GM21526 (cell line): ENCODE measurements around the gene UNC80.
A peak's percentile ranks its signal among the peaks of the same experiment; 100 is the strongest.

ENCODE experiments used
- ATAC-seq: cut with Tn5 transposase; IDR thresholded peaks from one replicate; pipeline ENCODE4 v1.9.1; 2021; ENCODE audit warnings: moderate library complexity; ENCODE audit not compliant: unreplicated experiment, low FRiP score

Gene UNC80

GRCh38 chr2:209908511-209908910 is 136.9 kb downstream of the UNC80 start:
- no peak for ATAC-seq

- no peak for ATAC-seq
Measured at GRCh38 chr2:209911486-209911885, 139.9 kb downstream of the UNC80 start.

DNA sequence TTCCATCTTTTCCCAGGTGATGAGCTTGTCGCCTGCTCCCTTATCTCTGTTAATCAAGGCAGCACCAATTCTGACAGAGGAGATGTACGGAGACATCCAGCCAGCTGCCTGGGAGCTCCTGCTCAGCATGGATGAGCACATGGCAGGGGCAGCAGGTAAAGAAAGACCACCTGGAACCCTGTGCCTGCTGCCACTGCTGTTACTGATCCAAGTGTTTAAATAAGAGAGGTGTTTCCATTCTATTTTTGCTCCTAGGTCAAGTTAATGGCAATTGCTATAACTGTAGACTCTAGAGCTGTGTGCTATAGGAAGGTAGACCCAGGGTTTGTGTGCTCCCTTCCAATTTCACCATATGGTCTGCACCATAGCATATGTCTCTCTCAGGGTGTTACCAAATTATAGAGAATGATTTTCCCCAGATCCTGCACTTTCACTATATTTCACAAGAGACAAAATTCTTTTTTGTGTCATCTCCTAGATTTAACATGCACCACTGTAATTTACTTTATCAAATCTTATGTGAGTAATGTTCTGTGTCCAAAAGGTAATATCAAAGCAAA is 142.2 kb downstream of the UNC80 start:
- ATAC-seq: no peak

- ATAC-seq: no peak
Measured at GRCh38 chr2:209917154-209917771, 145.6 kb downstream of the UNC80 start.

GRCh38 chr2:209918251-209918650 is 146.6 kb downstream of the UNC80 start:
- ATAC-seq: no peak

DNA sequence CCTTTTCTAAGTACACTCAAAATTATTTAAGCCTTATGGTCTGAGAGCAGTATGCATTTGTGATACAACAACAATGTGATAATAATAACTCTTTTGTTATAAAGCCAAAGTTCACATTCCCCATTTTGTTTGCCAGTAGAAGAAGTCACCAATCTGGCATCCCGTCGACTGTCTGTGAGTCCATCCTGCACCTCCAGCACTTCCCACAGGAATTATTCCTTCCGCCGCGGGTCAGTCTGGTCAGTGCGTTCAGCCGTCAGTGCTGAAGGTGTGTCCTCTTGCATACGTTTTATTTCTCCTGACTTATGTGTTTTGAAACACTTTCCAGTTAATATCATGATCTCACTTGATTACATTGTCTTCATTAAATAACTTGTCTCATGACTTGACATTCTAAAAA is 150.5 kb downstream of the UNC80 start:
- ATAC-seq: no peak

DNA sequence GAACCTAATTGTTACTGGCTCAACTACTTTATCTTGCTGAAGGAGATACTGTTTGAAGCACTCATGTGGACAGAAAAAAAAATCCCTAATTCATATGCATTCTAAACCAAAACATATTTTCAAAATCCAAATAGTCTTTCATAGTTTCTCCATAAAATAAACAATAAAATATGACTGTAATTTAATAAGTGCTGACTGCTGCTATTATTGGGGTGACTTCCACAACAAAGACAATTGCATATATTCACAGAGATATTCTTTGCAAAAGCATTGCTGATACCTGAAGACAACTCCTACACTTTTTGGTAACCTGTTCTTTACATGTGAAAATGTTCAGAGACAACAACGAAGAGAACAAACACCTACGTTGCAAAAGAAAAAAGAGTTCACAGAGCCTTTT is 157.7 kb downstream of the UNC80 start:
- ATAC-seq: no peak

DNA sequence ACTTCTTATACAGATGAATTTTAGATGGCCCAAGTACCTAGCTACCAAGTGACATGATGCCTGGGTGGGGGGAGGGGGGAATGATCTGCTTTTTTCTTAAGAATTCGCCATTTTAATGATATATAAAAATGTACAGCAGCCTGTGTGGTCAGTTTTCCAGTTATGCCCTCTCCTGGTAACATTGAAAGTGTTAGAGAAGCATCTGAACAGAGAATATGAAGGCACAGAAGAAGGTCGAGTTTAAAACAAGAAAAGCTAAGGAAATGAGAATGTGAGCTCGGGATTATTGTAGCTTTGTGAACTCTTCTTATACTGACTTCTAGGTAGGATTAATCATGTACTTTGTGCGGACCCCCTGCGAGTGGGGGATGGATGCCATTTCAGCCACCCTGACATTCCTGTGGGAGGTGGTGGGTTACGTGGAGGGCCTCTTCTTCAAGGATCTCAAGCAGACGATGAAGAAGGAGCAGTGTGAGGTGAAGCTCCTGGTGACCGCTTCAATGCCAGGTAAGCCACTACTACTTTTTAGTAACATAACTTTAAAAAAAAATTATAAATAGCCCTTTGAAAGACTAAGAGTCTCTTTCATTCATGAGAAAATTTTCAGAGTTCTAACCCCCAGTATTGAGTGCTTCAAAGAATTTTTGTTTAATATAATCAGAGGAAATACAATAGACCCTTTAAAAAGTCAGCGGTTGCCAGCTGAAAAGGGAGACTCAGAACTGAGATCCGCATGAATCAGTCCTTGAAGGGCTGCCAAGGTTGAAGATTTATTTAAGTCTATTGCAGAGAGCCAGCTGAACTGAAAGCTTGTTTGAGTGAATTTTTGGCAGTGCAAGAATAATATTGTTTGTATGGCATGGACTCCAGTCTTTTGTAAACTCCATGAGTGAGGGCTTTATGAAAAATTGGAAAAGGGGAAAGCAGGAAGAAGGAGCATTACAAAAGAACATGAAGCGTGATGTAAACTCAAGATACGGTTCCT is 162.2 kb downstream of the UNC80 start:
- no peak for ATAC-seq

DNA sequence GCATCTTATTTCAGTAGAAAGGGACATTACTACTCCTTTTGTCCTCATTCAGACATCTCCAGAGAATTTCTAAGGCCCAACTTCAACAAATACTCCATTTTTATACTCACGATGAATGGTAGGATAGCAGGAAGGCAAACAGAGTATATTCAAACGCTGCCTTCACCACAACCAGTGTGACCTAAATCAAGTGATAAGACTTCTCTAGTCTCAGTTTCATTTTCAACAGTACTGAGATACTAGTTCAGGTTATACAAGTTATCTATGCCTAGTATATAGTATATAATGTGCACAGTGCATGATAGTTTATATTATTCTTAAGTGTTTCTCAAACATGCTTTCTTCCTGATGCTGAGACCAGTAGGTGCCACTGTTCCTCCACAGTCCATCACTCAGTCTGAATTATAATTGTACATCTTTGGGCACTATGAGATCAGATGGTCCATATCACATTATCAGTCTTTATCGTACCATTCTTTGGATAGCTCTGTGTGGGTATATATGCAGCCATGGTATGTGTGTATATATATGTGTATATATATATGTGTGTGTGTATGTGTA is 164.6 kb downstream of the UNC80 start:
- ATAC-seq: no peak

GRCh38 chr2:209937893-209938292 is 166.3 kb downstream of the UNC80 start:
- ATAC-seq: no peak

GRCh38 chr2:209938906-209939305 is 167.3 kb downstream of the UNC80 start:
- no peak for ATAC-seq

DNA sequence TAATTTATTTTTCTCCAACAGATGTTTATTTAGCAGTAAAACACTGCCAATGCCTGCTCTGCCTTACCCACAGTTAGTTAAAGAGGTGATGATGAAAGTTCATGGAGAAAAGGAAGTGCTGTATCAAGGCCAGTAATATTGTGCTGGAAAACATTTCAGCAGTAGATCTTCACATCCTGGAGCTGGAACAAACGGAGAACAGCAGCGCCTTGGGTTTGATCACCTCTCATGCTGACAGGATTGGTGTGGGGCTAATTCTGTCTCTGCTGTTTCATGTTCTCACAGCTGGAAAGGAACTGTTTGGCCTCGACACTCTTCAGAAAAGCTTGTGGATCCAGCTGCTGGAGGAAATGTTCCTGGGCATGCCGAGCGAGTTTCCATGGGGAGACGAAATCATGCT is 169.3 kb downstream of the UNC80 start:
- ATAC-seq: no peak

DNA sequence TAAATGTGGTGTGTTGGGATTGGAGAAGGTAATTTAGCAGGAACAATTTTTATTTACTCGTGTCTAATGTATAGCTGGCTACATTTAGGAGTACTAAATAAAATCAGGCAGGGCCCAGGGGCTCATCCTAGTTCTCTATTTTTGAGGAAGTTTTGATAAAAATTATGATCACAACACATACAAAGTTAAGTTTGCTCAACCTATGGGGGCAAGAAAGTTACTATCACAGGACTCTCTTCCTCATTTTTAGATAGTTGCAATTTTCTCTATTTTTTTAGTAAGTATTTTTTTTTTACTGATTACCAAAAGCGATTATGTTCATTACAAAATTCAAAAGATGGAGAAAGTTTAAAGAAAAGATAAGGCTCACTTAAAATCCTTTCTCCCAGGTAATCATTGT is 170.8 kb downstream of the UNC80 start:
- ATAC-seq: no peak

DNA sequence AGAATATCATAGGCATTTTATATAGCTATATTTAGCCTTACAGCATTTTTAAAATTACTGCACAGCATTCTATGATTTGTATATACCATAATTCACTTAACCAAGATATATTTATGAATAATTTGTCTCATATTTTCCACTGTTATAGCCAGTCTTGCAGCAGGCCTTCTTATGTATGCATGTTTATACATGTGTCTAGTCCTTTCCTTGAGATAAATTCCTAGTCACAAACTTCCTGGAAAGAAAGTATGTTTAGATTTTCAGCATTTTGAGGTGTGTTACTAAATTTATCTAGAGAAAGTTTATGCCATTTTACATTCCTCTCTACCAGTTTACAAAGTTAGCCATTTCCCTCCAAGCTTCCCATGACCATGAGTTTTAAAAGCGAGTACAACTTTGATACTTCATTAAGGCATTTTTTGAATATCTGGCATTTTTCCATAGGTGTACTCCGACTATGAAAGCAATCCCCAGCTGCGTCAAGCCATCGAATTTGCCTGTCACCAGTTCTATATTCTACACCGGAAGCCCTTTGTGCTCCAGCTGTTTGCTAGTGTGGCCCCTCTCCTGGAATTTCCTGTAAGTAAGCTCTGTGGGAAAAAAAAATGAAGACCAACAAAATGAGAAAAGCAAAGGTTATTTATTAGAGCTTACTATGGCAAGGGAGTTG is 171.4 kb downstream of the UNC80 start:
- no peak for ATAC-seq

- no peak for ATAC-seq
Measured at GRCh38 chr2:209943776-209944175, 172.1 kb downstream of the UNC80 start.

- ATAC-seq: no peak
Measured at GRCh38 chr2:209946539-209946938, 174.9 kb downstream of the UNC80 start.

DNA sequence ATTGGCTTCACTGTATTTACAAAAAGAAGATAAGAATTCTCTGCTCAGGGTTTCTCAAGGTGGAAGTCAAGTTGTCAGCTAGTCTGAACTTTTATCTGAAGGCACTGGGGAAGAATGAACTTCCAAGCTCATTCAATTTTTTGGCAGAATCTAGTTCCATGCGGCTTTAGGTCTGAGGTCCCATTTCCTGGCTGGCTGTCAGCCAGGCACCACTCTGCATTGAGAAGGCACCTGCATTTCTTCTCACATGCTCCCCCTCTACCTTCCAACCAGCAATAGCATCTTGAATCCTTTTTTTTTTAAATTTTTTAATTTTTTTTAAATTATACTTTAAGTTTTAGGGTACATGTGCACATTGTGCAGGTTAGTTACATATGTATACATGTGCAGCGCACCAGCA is 184.6 kb downstream of the UNC80 start:
- ATAC-seq: no peak

- ATAC-seq: no peak
Measured at GRCh38 chr2:209958016-209958415, 186.4 kb downstream of the UNC80 start.

DNA sequence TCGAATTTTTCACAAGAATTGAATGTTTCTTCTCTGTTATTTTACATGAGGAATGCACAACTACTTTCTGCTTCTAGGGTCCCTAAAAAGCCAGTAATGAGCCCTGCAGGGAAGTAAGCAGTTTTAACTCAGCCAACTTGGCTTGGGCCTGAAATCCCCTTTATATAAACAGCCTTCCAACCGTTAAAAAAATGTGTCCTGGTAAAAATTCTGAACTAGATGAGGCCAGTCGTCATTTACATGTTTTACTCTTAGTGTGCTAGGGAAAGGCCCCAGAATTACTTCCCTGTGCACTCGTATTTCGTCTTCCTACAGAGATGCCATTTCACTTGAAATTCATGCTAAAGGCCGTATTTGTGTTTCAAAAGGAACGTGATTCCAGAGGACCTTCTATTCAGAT is 188.4 kb downstream of the UNC80 start:
- ATAC-seq: no peak

GRCh38 chr2:209960676-209961630 is 189.3 kb downstream of the UNC80 start:
- peak; percentile 95 for ATAC-seq
